ENCODE data around the gene BATF3. TPM values are rescaled to one million over a fixed set of nuclear protein-coding genes. Genes with fewer than 3 reads are reported as not detected.
A peak's percentile ranks its signal among the peaks of the same experiment; 100 is the strongest.
"Not testable (repeated sequence)": the region's sequence is repeated elsewhere in the genome, so short reads cannot be mapped to it uniquely, and the experiment has no call there.

BATF3 gene
- total RNA-seq (under 1 TPM; 0.20 to 0.34 TPM), total RNA-seq (0.98 to 10.9 reads per million in 2 donors)

DNA sequence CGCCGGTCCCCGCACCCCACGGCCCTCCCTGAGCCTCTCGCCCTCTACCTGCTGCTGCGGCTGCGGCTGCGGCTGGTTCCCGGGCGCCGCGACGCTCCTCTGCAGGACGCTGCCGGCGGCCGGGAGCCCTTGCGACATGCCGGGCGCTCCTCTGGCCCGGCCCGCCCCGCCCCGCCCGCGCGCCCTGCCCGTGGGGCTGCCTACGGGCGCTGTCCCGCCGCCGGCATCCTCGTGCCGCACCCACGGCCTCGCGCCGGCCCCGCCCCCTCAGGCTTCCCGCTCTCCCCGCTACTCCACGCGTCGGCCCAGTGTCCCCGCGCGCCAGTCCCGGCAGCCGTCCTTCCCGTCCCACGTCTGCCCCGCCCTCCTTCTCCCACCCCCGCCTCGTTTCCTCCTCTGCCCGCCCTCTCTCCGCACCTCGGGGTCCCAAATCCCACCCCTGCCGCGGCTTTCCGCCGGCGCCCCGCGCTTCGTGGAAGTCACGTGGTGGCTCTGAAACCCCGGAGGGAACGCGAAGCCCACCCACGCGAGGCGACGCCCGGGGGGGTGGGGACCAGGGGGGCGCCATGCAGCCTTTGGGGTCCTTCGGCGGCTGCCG, at the start of gene BATF3:
TSS of gene BATF3 (minus strand) at position 216 of the 598 bp plus-strand sequence. CDS start at position 138, 78 bp downstream.
- DNase-seq = peak in 2 of 3 donors; percentile 52 to 55
- no peaks in the 10 kb centered on the region for H3K9me3 ChIP-seq (ENCODE audit: control insufficient read depth, low read length, poor library complexity, severe bottlenecking)
- peak within 1 kb of the TSS; percentile 65 for H3K27ac Mint-ChIP-seq
- peak within 1 kb of the TSS; percentile 88 for H3K4me3 Mint-ChIP-seq
- peaks cover 3% of the 10 kb centered on the region for H3K36me3 Mint-ChIP-seq (ENCODE audit: low read depth)
- no peaks in the 10 kb centered on the region for H3K27me3 Mint-ChIP-seq
- peak; percentile 42 for ATAC-seq
- H3K4me1 Mint-ChIP-seq = peaks cover 50% of the 10 kb centered on the region

DNA sequence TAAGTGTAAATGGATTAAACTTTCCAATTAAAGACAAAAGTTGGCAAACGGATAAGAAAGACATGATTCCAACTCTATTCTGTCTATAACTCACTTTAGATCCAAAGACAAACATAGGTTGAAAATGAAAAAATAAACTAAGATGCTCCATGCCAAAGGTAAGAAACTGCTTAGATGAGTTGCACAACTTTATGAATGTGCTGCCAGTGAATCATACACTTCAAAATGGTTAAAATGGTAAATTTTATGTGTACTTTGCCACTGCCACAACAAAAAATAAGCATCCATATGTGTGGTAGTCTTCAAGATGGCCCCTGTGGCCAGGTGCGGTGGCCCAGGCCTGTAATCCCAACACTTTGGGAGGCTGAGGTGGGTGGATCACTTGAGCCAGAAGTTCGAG, 46.9 kb upstream of the BATF3 start:
- H3K36me3 Mint-ChIP-seq (ENCODE audit: low read depth) = peaks cover 6% of the 10 kb centered on the region
- H3K4me3 Mint-ChIP-seq = no peak overlapping the region
- no peak overlapping the region for H3K27ac Mint-ChIP-seq
- DNase-seq = no peak
- no peaks in the 10 kb centered on the region for H3K27me3 Mint-ChIP-seq
- ATAC-seq = no peak
- H3K9me3 ChIP-seq (ENCODE audit: control insufficient read depth, low read length, poor library complexity, severe bottlenecking) = no peaks in the 10 kb centered on the region
- peaks cover 21% of the 10 kb centered on the region for H3K4me1 Mint-ChIP-seq

DNA sequence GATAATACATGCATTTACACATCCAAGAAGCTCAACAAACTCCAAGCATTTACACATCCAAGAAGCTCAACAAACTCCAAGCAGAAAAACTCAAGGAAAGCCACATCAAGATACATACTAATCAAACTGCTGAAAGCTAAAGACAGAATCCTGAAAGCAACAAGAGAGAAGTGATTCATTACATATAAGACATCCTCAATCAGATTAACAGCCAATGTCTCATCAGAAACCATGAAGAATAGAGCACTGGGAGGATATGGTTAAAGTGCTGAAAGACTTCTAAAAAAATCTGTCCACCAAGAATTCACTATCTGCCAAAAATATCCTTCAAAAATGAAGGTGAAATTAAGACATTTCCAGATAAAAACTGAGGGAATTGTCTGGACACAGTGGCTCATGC, 45.7 kb upstream of the BATF3 start:
- no peak overlapping the region for H3K4me3 Mint-ChIP-seq
- no peaks in the 10 kb centered on the region for H3K9me3 ChIP-seq (ENCODE audit: control insufficient read depth, low read length, poor library complexity, severe bottlenecking)
- no peak for DNase-seq
- ATAC-seq = no peak
- peaks cover 6% of the 10 kb centered on the region for H3K36me3 Mint-ChIP-seq (ENCODE audit: low read depth)
- no peak overlapping the region for H3K27ac Mint-ChIP-seq
- H3K4me1 Mint-ChIP-seq = peaks cover 19% of the 10 kb centered on the region
- no peaks in the 10 kb centered on the region for H3K27me3 Mint-ChIP-seq

GRCh38 chr1:212743901-212744475, 44.3 kb upstream of the BATF3 start:
- Mint-ChIP-seq H3K27me3 (no peaks in the 10 kb centered on the region), H3K36me3 (ENCODE audit: low read depth) (peaks cover 3% of the 10 kb centered on the region), H3K4me1 (peaks cover 13% of the 10 kb centered on the region), H3K4me3 (no peak overlapping the region), H3K27ac (peak overlapping the region; percentile 34)
- H3K9me3 ChIP-seq (ENCODE audit: control insufficient read depth, low read length, poor library complexity, severe bottlenecking) = no peaks in the 10 kb centered on the region
- ATAC-seq (no peak), DNase-seq (no peak)

- ATAC-seq (no peak), DNase-seq (no peak)
- peaks cover 4% of the 10 kb centered on the region for H3K4me1 Mint-ChIP-seq
- no peak overlapping the region for H3K4me3 Mint-ChIP-seq
- no peaks in the 10 kb centered on the region for H3K9me3 ChIP-seq (ENCODE audit: control insufficient read depth, low read length, poor library complexity, severe bottlenecking)
- no peaks in the 10 kb centered on the region for H3K27me3 Mint-ChIP-seq
- H3K36me3 Mint-ChIP-seq (ENCODE audit: low read depth) = peaks cover 10% of the 10 kb centered on the region
- no peak overlapping the region for H3K27ac Mint-ChIP-seq
These were observed 38.7 kb upstream of the BATF3 start for GRCh38 chr1:212738330-212738729.

DNA sequence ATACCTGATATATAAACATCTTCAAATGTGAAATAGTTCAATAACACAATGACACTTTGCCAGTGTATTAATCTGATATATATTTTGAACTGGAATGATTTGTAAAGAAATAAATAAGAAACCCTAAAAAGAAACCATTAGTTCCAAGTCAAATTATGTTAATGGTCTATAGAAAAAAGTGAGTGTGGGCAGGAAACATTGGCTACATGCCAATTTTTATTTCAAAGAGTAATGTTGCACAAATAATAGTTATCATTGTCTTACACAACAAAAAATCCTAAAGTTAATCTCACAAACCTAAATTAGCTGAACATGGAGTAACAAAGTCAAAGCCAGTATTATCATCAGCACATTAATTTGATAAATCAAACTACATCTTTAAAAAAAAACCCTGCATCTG, 37.9 kb upstream of the BATF3 start:
- Mint-ChIP-seq H3K27ac (no peak overlapping the region), H3K4me1 (peaks cover 2% of the 10 kb centered on the region), H3K4me3 (no peak overlapping the region), H3K36me3 (ENCODE audit: low read depth) (peaks cover 10% of the 10 kb centered on the region), H3K27me3 (no peaks in the 10 kb centered on the region)
- no peaks in the 10 kb centered on the region for H3K9me3 ChIP-seq (ENCODE audit: control insufficient read depth, low read length, poor library complexity, severe bottlenecking)
- no peak for DNase-seq
- no peak for ATAC-seq

GRCh38 chr1:212733109-212733508, 33.5 kb upstream of the BATF3 start:
- Mint-ChIP-seq H3K27me3 (no peaks in the 10 kb centered on the region), H3K4me1 (peaks cover 8% of the 10 kb centered on the region), H3K27ac (no peak overlapping the region), H3K36me3 (ENCODE audit: low read depth) (peaks cover 7% of the 10 kb centered on the region), H3K4me3 (no peak overlapping the region)
- no peaks in the 10 kb centered on the region for H3K9me3 ChIP-seq (ENCODE audit: control insufficient read depth, low read length, poor library complexity, severe bottlenecking)
- DNase-seq = no peak
- no peak for ATAC-seq

GRCh38 chr1:212731630-212732029, 32.0 kb upstream of the BATF3 start:
- H3K4me1 Mint-ChIP-seq = peaks cover 11% of the 10 kb centered on the region
- ATAC-seq = no peak
- no peak overlapping the region for H3K4me3 Mint-ChIP-seq
- H3K27ac Mint-ChIP-seq = peak overlapping the region; percentile 27
- H3K36me3 Mint-ChIP-seq (ENCODE audit: low read depth) = peaks cover 7% of the 10 kb centered on the region
- no peaks in the 10 kb centered on the region for H3K27me3 Mint-ChIP-seq
- DNase-seq = no peak
- no peaks in the 10 kb centered on the region for H3K9me3 ChIP-seq (ENCODE audit: control insufficient read depth, low read length, poor library complexity, severe bottlenecking)

- Mint-ChIP-seq H3K4me1 (peaks cover 10% of the 10 kb centered on the region), H3K27me3 (no peaks in the 10 kb centered on the region), H3K4me3 (no peak overlapping the region), H3K36me3 (ENCODE audit: low read depth) (peaks cover 3% of the 10 kb centered on the region), H3K27ac (peak overlapping the region; percentile 87)
- no peaks in the 10 kb centered on the region for H3K9me3 ChIP-seq (ENCODE audit: control insufficient read depth, low read length, poor library complexity, severe bottlenecking)
- ATAC-seq (no peak), DNase-seq (no peak)
These were observed 29.0 kb upstream of the BATF3 start for GRCh38 chr1:212728606-212729005.

DNA sequence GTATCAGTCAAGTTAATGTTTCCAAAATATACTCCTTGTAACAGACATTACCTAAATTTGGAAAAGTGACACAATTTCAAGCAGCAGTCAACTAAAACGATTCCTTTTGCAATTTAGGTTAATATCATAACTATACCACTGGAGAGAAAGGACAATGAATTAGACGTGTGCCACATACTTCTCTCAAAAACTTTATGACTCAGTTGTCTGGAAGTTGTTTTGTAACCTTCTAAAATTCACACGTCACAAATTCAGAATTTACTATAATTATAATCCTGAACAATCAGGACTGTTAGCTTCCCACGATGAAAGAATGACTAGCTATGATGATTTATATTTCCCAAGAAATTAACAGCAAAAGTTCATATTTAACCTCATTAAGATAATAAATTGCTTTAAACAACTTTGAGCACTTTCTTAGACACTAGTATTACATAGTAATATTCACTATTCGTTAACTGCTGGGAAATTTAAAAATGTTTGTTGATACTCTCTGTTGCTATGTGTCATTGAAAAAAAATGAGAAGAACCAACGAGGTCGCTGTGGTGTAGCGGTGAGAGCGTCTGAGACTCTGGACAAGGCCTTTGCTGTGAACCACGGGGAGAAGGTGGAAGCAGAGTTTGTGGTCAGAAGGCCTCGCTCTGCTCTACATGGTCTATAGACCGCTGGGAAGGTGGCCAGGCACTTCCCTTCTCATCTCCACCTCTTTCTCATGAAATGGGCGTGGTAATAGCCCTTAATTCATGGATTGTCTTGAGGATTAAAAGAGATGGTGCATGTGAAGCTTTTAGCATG, 27.9 kb upstream of the BATF3 start:
- H3K9me3 ChIP-seq (ENCODE audit: control insufficient read depth, low read length, poor library complexity, severe bottlenecking) = no peaks in the 10 kb centered on the region
- Mint-ChIP-seq H3K27ac (peak overlapping the region; percentile 87), H3K36me3 (ENCODE audit: low read depth) (no peaks in the 10 kb centered on the region), H3K27me3 (no peaks in the 10 kb centered on the region), H3K4me1 (peaks cover 16% of the 10 kb centered on the region), H3K4me3 (no peak overlapping the region)
- ATAC-seq = peak; percentile 78
- DNase-seq = no peak

- H3K36me3 Mint-ChIP-seq (ENCODE audit: low read depth); H3K27me3 Mint-ChIP-seq; ATAC-seq; H3K9me3 ChIP-seq (ENCODE audit: control insufficient read depth, low read length, poor library complexity, severe bottlenecking); H3K27ac Mint-ChIP-seq; DNase-seq; H3K4me3 Mint-ChIP-seq: not testable (repeated sequence)
- H3K4me1 Mint-ChIP-seq = peaks cover 29% of the 10 kb centered on the region
These were observed 25.0 kb upstream of the BATF3 start for GRCh38 chr1:212724679-212725078.

DNA sequence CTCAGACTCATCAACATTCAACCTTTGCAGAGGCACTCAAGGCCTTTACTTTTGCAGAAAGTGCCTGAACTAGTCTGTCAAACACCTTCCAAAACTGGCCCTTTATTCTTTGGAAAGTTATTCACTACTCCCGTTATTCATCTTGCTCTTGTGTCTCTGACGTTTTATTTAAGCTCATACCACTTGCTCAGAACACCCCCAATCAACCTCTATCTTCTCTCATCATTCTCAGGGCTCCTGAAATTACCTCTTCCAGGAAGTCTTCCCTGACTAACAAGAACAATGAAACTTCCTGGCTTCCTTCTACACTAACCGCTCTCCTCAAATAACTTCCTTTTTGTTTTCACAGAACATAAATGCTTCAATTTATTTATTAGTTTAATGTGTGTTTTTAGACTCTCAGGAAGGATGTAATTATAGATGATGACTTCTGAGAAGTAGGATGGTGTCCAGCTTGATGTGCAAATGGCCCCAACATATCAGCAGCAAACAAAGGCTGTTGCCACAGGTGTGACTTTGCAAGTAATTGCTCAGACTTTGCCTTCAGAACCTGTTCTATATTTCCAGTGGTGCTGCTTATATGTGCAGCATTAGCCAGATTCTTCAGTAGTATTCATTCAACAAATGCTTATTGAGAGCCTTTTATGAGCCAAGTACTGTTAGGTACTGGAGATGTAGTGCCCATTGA, 22.8 kb upstream of the BATF3 start:
- Mint-ChIP-seq H3K4me3 (no peak overlapping the region), H3K27ac (peak overlapping the region; percentile 61), H3K4me1 (peaks cover 22% of the 10 kb centered on the region), H3K36me3 (ENCODE audit: low read depth) (no peaks in the 10 kb centered on the region), H3K27me3 (peaks cover 16% of the 10 kb centered on the region)
- ATAC-seq (no peak), DNase-seq (no peak)
- no peaks in the 10 kb centered on the region for H3K9me3 ChIP-seq (ENCODE audit: control insufficient read depth, low read length, poor library complexity, severe bottlenecking)
